GM18861 (cell line): ENCODE results near the gene ZNF524.

Experiments
- ATAC-seq: cut with Tn5 transposase; IDR thresholded peaks from one replicate; pipeline ENCODE4 v1.9.1; 2021; ENCODE audit not compliant: unreplicated experiment

ZNF524 gene

DNA sequence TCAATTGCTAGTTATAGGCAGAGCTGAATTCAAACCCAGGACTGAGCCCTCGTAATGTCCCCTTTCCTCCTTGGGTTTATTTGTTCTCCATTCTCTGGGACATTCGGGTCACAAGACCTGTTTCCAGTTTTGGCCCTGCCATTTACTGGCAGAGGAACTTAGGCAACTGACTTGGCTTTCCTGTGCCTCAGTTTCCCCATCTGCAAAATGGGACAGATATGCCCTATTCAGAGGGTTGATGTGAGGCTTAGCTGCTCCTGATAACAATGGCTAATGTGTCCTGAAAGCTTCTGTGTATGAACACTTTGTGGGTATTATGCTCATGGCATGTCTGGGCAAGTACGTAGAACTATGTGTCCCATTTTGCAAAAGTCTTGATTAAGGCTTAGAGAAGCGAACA lies 996 bp downstream of the ZNF524 start:
- ATAC-seq: no peak

DNA sequence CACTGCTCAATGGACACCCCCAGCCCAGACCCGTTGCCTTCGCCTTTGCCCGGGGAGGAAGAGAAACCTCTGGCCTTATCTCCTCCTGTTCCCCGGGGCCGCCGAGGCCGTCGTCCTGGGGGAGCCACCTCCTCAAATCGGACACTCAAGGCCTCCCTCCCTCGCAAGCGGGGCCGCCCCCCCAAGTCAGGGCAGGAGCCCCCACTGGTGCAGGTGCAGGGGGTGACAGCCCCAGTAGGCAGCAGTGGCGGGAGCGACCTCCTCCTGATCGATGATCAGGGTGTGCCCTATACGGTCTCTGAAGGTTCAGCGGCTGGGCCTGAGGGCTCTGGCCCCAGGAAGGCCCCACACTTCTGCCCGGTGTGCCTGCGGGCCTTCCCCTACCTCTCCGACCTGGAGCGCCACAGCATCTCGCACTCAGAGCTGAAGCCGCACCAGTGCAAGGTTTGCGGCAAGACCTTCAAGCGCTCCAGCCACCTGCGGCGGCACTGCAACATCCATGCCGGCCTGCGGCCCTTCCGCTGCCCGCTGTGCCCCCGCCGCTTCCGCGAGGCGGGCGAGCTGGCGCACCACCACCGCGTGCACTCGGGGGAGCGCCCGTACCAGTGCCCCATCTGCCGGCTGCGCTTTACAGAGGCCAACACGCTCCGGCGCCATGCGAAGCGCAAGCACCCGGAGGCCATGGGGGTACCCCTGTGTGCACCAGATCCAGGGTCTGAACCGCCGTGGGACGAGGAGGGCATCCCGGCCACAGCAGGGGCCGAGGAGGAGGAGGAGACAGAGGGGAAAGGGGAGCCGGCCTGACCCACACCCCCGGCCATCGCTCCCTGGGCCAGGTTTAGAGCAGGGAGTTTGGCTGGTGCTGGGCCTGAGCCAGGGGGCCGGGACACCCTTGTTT lies 2.3 kb downstream of the ZNF524 start:
- ATAC-seq: no peak

DNA sequence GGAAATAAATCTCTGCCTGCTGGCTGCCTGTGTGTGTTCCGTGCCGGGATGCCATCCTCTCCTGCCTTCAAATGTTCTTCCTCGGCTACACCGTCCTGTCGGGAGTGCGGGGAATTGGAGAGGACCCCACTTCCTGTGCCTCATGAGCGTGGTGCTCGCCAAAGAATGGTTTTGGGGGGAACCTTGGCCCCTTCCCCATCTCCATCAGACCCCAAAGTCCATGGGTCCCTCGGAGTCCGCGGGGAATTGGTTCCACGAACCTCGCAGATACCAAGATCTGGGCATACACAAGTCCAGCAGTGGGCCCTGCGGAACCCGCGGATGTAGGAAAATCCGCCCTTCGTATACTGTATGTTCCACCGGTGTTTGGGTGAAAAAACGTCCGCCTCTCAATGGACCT lies 3.0 kb downstream of the ZNF524 start:
- no peak for ATAC-seq

DNA sequence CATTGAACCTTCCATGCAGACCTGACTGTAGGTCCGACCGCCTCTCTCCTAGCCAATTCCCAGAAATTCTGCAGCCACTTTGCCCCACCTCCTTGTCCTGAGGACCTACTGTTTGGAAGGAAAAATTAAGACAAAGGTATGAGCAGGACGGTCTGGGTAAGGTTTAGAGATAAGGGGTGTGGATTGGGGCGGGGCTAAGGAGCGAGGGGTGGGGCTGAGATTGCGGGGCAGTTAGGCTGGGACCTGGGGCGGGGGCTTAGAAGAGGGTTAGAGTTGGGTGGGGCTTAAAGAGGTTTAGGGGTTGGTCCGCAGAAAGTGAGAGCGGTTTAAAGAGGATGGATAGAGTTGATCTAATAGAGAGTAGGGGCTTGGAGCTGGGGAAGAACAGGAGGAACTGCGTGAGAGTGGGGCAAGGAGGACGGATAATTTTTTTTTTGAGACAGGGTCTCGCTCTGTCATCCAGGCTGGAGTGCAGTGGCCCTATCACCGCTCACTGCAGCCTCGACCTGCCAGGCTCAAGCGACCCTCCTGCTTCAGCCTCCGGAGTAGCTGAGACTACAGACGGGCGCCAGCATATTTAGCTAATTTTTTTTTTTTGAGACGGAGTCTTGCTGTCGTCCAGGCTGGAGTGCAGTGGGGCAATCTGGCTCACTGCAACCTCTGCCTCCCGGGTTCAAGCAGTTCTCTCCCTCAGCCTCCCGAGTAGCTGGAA lies 3.6 kb downstream of the ZNF524 start:
- ATAC-seq: no peak

DNA sequence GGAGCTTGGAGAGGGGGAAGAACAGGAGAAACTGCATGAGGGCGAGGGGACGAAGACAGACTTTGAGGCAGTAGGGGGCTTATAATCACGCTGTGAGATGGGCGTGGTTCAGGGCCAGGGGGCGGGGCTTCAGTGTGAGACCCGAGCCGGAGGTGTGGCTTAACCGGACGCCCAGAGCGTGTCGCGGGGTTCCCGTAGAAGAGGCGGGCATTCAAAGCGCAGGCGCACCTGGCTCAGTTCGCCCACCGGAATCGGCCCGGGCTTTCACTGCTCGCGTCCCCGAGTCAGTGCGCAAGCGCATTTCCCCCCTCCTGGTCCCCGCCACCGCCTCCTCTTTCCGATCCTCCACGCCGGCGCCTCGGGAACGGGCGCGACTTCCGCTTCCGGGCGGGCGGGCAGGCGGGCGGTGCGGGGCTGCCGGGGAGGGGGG lies 5.1 kb downstream of the ZNF524 start:
- ATAC-seq: peak; percentile 49

DNA sequence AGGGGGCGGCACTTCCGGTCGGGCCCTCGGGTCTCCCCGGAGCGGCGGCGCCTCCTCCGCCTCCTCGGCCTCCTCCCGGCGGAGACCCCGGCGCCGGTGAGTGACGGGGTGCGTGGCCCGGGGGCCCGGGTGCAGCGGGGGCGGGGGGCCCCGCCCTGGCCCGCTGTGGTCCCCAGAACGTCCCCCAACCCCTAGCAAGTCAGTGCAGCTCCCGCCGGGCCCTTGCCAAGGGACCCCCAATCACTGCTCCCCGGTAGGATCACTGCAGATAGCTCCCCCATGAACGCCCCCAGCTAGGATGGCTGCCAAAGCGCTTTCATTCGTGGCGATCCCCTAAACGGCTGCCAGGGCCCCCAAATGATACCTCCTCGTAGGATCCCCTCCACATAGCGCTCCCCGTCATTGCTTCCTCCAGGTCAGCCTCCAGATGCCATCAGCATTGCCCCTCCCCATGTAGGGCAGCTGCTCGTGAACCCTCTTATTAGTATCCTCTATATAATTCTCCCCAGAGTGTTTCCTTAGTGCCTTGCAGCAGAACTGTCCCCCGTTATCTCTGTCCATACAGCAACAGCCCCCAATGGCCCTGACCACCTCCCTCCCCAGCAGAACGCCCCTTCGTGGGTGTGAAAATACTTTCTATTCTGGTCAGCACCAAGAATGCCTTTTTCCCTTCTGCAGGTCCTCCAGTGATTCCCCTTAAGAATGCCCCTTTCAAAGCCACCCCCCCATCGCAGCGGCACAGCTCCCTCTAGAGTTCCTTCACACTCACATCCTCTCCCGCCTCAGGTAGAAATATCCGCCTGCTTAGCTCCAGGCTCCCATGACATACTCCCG lies 5.8 kb downstream of the ZNF524 start, which contains the start of gene ZNF865:
Gene ZNF865, plus strand, starts transcription at position 11 of the 834 bp plus-strand sequence. CDS start 7,972 bp downstream, outside the sequence.
- ATAC-seq: no peak

DNA sequence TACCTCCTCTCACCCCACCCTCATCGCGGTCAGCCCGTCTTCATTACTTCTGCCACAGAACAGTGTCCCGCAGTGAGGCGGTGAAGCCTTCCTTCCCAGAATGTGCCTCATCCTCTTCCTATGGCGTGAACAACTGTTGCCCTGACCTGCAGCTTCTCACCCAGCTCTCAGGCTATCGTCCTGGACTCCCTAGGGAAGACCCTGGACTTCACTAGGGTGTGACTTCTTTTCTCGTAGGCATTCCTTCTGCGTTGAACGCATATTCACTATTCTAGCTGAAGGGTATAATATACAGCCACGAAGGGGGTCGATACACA lies 6.3 kb downstream of the ZNF524 start:
- no peak for ATAC-seq

DNA sequence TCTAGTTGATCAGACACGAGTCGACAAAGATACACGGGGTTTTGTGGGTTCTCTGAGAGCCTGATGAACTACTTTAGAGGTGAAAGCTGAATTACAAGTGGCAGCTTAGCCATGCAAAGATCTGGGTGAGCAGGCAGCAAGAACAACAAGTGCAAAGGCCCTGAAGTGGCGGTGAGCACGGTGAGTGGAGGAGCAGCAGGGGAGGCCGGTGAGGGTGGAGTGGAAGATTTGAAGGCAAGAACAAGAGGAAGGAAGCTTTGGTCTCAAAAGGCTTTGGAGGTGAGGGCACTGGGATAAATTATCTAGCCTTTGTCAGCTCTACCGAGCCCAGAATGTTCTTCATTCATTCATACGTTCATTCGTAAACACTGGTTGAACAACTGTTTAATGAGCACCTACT lies 6.7 kb downstream of the ZNF524 start:
- no peak for ATAC-seq

DNA sequence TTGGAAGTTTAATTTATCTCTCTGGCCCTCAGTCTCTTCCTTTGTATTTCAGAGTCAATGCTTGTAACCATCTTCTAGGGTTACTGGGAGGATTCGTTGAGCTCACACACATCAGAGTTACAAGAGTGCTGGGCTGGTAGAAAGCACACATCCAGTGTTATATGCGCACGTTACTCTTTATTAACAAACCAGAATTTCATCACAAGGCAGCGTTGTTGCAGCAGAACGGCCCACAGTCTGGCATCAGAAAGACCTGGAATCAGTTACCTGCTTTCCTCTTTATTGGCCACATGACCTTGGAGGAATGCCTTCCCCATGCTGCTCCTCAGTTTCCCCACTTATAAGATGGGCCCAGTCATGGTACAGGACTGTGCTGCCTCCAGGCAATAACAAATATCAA lies 9.2 kb downstream of the ZNF524 start:
- no peak for ATAC-seq

DNA sequence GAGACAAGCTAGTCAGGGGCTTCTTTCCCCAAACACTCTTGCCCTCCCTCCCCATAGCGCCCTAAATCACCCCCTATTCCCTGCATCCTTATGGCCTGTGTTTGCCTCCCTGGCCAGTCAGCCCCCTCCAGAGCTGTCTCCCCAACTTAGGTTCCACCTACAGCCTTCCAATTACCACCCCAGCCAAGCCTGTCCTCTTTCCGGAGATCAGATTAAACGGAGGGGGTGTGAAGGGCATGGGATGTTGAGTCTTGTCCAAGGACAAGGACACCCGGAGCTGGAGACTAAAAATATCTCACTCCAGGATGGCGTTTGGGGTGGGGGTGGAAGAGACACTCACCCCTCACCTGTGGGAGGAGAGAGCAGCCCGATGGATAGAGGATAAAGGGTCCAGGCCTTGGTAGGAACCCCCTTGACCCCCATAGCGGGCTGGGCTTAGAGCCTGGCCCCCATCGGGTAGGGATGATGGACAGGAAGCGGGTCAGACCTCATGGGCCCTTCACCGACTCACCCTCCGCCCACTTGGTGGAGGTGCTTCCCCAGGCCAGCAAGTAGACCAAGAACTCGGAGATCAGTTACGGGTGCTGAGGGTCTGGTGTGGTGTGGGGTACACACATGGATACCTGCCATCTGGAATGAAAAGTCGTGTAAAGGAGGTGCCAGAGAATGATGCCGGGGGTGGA lies 11.4 kb downstream of the ZNF524 start:
- no peak for ATAC-seq

DNA sequence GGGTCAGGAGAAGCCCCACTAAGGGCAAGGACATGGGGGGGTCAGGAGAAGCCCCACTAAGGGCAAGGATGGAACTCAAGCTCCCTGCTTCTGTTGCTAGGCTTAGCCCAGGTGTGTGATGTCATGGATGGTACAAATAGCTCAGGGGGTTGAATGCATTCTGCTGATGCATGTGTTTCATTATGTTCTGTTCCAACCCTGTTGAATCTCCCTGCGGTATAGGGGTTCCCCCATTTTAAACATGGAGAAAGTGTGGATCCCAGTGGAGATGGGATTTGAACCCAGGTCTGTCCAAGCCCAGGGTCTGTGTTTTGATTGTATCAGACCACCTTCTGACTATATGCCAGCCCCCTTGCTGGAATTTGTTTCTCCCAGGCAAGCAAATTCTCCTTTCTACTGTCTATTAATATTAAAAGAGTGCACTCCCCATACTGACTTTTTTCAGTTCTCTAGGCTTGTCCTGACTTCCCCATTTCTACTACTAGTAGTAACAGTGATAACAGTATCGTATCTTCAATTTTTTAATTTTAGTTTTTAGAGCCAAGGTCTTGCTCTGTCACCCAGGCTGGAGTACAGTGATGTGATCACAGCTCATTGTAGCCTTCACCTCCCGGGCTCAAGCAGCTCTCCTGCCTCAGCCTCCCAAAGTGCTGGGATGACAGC lies 12.0 kb downstream of the ZNF524 start:
- ATAC-seq: no peak

DNA sequence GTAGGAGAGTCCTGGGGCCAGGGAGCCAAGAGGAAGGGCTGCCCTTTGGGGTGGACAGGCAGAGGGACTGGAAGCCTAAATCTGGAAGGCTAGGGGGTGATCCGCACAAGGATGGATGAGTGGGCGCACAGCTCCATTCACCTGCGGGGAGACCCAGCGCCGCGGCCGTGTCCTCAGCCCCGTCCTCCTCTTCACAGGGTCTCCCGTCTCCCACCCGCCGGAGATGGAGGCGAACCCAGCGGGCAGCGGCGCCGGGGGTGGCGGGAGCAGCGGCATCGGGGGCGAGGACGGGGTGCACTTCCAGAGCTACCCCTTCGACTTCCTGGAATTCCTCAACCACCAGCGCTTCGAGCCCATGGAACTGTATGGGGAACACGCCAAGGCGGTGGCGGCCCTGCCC lies 13.3 kb downstream of the ZNF524 start:
- no peak for ATAC-seq

DNA sequence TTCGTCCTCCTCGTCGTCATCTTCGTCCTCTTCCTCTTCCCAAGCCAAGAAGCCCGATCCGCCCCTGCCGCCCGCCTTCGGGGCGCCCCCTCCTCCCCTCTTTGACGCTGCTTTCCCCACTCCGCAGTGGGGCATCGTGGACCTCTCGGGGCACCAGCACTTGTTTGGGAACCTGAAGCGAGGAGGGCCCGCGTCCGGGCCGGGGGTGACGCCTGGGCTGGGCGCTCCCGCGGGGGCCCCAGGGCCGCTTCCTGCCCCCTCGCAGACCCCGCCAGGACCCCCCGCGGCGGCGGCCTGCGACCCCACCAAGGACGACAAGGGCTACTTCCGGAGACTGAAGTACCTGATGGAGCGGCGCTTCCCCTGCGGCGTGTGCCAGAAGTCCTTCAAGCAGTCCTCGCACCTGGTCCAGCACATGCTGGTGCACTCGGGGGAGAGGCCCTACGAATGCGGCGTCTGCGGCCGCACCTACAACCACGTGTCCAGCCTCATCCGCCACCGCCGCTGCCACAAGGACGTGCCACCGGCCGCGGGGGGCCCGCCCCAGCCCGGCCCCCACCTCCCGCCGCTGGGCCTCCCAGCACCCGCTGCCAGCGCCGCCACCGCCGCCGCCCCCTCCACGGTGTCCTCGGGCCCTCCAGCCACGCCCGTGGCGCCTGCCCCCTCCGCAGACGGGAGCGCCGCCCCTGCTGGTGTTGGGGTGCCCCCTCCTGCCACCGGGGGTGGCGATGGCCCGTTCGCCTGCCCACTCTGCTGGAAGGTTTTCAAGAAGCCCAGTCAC lies 14.0 kb downstream of the ZNF524 start:
- ATAC-seq: no peak

DNA sequence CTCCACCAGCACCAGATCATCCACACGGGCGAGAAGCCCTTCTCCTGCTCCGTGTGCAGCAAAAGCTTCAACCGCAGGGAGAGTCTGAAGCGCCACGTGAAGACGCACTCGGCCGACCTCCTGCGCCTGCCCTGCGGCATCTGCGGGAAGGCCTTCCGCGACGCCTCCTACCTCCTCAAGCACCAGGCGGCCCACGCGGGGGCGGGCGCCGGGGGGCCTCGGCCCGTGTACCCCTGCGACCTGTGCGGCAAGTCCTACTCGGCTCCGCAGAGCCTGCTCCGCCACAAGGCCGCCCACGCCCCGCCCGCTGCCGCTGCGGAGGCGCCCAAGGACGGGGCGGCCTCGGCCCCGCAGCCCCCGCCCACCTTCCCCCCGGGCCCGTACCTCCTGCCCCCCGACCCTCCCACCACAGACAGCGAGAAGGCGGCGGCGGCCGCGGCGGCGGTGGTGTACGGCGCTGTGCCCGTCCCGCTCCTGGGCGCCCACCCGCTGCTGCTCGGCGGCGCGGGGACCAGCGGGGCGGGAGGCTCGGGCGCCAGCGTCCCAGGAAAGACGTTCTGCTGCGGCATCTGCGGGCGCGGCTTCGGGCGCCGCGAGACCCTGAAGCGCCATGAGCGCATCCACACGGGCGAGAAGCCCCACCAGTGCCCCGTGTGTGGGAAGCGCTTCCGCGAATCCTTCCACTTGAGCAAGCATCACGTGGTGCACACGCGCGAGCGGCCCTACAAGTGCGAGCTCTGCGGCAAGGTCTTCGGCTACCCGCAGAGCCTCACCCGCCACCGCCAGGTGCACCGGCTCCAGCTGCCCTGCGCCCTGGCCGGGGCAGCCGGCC lies 14.8 kb downstream of the ZNF524 start:
- no peak for ATAC-seq

DNA sequence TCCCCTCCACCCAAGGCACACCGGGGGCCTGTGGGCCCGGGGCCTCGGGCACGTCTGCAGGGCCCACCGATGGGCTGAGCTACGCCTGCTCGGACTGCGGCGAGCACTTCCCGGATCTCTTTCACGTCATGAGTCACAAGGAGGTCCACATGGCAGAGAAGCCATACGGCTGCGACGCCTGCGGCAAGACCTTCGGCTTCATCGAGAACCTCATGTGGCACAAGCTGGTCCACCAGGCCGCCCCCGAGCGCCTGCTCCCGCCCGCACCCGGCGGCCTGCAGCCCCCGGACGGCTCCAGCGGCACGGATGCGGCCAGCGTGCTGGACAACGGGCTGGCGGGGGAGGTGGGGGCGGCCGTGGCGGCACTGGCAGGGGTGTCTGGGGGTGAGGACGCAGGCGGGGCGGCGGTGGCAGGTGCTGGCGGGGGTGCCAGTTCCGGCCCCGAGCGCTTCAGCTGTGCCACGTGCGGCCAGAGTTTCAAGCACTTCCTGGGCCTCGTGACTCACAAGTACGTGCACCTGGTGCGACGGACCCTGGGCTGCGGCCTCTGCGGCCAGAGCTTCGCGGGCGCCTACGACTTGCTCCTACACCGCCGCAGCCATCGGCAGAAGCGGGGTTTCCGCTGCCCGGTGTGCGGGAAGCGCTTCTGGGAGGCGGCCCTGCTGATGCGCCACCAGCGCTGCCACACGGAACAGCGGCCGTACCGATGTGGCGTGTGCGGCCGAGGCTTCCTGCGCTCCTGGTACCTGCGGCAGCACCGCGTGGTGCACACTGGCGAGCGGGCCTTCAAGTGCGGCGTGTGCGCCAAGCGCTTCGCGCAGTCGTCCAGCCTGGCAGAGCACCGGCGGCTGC lies 15.7 kb downstream of the ZNF524 start:
- ATAC-seq: no peak

DNA sequence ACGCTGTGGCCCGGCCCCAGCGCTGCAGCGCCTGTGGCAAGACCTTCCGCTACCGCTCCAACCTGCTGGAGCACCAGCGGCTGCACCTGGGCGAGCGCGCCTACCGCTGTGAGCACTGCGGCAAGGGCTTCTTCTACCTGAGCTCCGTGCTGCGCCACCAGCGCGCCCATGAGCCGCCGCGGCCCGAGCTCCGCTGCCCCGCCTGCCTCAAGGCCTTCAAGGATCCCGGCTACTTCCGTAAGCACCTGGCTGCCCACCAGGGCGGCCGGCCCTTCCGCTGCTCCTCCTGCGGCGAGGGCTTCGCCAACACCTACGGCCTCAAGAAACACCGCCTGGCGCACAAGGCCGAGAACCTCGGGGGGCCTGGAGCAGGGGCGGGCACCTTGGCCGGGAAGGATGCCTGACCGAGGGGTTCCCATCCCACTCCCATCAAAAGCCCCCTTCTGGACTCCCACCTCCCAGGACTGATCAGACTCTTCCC lies 16.3 kb downstream of the ZNF524 start:
- ATAC-seq: no peak

DNA sequence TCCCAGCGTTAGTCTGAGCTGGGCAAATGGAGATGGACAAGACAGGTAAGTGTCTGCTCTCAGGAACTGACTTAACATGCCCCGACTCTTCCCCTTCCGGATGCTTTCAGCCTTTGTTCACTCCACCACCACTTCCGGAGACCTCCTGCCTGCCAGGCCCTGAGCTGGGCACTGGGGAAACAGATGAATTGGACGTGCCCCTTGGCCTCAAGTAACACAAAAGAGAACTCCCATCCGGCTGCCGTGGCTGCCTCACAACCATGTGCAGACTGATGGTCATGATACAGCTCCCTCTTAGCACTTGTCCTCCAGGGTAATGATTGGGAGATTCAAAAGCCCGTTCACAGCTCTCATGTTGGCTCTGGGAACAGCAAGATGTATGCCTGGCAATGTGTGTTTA lies 17.3 kb downstream of the ZNF524 start:
- ATAC-seq: no peak

DNA sequence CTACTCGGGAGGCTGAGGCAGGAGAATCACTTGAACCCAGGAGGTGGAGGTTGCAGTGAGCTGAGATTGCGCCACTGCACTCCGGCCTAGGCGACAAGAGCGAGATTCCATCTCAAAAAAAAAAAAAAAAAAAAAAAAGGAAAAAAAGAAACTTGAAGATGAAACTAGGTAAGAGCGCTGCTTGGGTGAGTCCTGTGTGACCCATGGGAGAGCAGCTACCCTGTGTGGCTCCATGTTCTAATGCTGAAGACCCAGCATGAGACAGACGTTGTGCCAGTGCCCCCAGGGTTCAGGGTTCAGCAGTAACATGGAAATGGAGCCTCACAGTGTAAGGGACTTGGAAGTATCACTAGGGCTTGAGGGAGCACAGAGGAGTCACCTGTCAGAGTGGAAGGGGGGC lies 18.3 kb downstream of the ZNF524 start:
- ATAC-seq: no peak
